ENCODE data around the gene TANGO2. TPM values are rescaled to one million over a fixed set of nuclear protein-coding genes. Genes with fewer than 3 reads are reported as not detected.
A peak's percentile ranks its signal among the peaks of the same experiment; 100 is the strongest.

TANGO2 gene
- total and polyA plus RNA-seq, 9 of the 15 experiments (the other 6 are each of a cell fraction or from before 2014, with no cell fraction given) = 15.5 to 94.9 (median 70.1) TPM

DNA sequence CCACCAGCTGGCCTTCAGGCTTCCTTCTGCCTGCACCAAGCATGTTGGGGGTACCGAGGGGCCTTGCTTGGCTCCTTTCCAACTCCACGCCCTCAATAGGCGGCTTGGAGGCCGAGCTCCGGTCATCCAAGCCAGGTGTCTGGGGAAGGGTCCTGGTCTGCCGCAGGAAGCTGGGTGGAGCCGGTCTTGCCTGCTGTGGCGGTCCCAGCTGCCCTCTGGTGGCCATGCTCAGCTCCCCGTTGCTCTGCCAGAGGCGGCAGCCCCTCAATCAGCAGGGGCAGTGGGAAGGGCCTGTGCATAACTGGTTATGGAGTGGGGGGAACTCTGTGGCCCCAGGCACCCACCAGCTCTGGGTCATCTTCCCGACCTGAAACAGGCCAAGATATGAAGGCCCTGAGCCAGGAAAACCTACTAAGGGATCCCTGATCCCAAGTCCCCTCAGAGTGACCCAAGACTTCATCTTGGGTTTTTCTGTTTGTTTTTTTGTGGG lies 7.5 kb upstream of the TANGO2 start:
- Histone ChIP-seq H3K27ac (ENCODE audit: extremely low read depth, low read depth, low read length) (no peak overlapping the region), H3K27me3 (ENCODE audit: control insufficient read depth in 2 of 2, insufficient read depth in 2 of 2, low read length in 2 of 2) (peaks cover 0 to 8% of the 10 kb centered on the region in 2 experiments; a peak in 1 of 5 replicates), H3K4me2 (ENCODE audit: insufficient read depth, low read length) (no peak overlapping the region), H2AFZ (ENCODE audit: low read depth, low read length) (no peak overlapping the region), H3K4me1 (replicated peaks in 1 of 2; ENCODE audit: control insufficient read depth in 2 of 2, insufficient read depth in 2 of 2, low read length in 2 of 2) (peaks cover 63 to 90% of the 10 kb centered on the region in 2 experiments), H3K4me3 (no peak overlapping the region), H3K9me3 (replicated peaks; ENCODE audit: control insufficient read depth, insufficient read depth, low read depth, low read length) (no peaks in the 10 kb centered on the region), H3K79me2 (ENCODE audit: control insufficient read depth, insufficient read depth, low read length) (peaks cover 50% of the 10 kb centered on the region), H4K20me1 (replicated peaks; ENCODE audit: control insufficient read depth, insufficient read depth, low read length) (peaks cover 15% of the 10 kb centered on the region; the same call in 1 of the 2 replicates), H3K9me1 (ENCODE audit: control insufficient read depth, insufficient read depth, low read length) (peaks cover 29% of the 10 kb centered on the region), H3K9ac (ENCODE audit: insufficient read depth in 1 of 2, low read depth in 2 of 2, low read length in 2 of 2) (peak overlapping the region in 1 of 2 experiments; percentile 77; a peak in 2 of 4 replicates), H3K36me3 (ENCODE audit: control insufficient read depth, insufficient read depth, low read length) (peaks cover 13% of the 10 kb centered on the region; the same call in 2 of the 3 replicates)
- ATAC-seq (peak; percentile 56), DNase-seq (ENCODE audit: extremely low read depth in 1 of 4, low spot score in 3 of 4) (peak; percentile 87 to 90 (median 88)), FAIRE-seq (no peak)
- intact Hi-C loops (cut with micrococcal nuclease) (loop anchor here (1.0 kb wide), 1 partner anchor 43 kb away; no protein-coding TSS in a partner anchor), in situ Hi-C loops (cut with MboI) (loop anchor here (5.0 kb wide), 1 partner anchor 41 kb away; no protein-coding TSS in a partner anchor)
- BruUV-seq (replicated peaks) = no TSS peak
- 34% methylated on average over 11 of the region's 11 CpGs for WGBS (ENCODE audit: insufficient coverage, low coverage, missing lambda C conversion rate)
- CTCF ChIA-PET (ENCODE audit: low intra/inter-chr PET ratio) = interaction anchor here (0.6 to 5.7 kb wide), 5 partner anchors 43 to 291 kb away, joined by 3 to 109 read pairs (median 4); no protein-coding TSS in a partner anchor
- POLR2A ChIA-PET = interaction anchor here (0.6 to 10.0 kb wide), 24 partner anchors 8 to 1749 kb away, joined by 3 to 120 read pairs (median 4); partner anchors contain the start of genes TANGO2, TRMT2A and ZDHHC8
- TF ChIP-seq ZMIZ1 (IDR thresholded peaks at IDR 0.05; ENCODE audit: low read depth in 2 of 2, low read length in 2 of 2) (peak in 1 of 2 experiments; percentile 51; a peak in 2 of 4 replicates), HNRNPL (IDR thresholded peaks at IDR 0.05; ENCODE audit: low read depth, low read length) (no peak), SUPT5H (IDR thresholded peaks at IDR 0.05) (no peak), FOXO4 (CRISPR knock-in tag; IDR thresholded peaks at IDR 0.05) (0 out of 2 replicates have a peak, but pooled peaks have one; percentile 36), ZNF224 (CRISPR knock-in tag; IDR thresholded peaks at IDR 0.05) (no peak), RCOR1 (IDR thresholded peaks at IDR 0.05; ENCODE audit: borderline replicate concordance in 1 of 2, low read depth in 2 of 2, low read length in 2 of 2) (peak; percentile 42 to 62; a peak in 2 of 4 replicates), HINFP (tag; conservative IDR thresholded peaks at IDR 0.05; ENCODE audit: low read depth) (no peak), ZFP91 (CRISPR knock-in tag; IDR thresholded peaks at IDR 0.05) (no peak), YY1 (IDR thresholded peaks at IDR 0.05; ENCODE audit: borderline replicate concordance in 1 of 3, control insufficient read depth in 1 of 3, extremely low read depth in 1 of 3, insufficient read depth in 3 of 3, insufficient read length in 1 of 3, insufficient replicate concordance in 2 of 3, low read depth in 1 of 3, low read length in 2 of 3) (peak in 1 of 3 experiments; percentile 57)

Data from K562 (cell line).